GM06990 (cell line): Measurements from ENCODE around the gene FXYD2.

Source experiments
- DNase-seq: peaks from one replicate; pipeline ENCODE4 v3.0.0-alpha.2; 2011; ENCODE audit not compliant: insufficient read length; ENCODE audit errors: extremely low read depth
- H3K27me3 ChIP-seq: replicated peaks from 2 replicates; pipeline ENCODE4 v1.6.0; 2011; ENCODE audit warnings: low read length; ENCODE audit not compliant: control insufficient read depth, insufficient read depth
- H3K36me3 ChIP-seq: 2 replicates; pipeline ENCODE4 v1.5.1; 2011; ENCODE audit warnings: low read length; ENCODE audit not compliant: control insufficient read depth, insufficient read depth
- H3K4me3 ChIP-seq: replicated peaks from 2 replicates; pipeline ENCODE4 v1.5.1; 2011; ENCODE audit warnings: low read depth, mild to moderate bottlenecking, control low read depth, low read length
- CTCF ChIP-seq: IDR thresholded peaks from 2 replicates; pipeline ENCODE4 v1.5.1; 2011; ENCODE audit warnings: low read length, control low read depth, mild to moderate bottlenecking, inconsistent platforms; ENCODE audit not compliant: insufficient read depth, poor library complexity, severe bottlenecking

FXYD2 gene

GRCh38 chr11:117771841-117772240, 52.7 kb downstream of the FXYD2 start:
- no peak for TF ChIP-seq CTCF
- H3K27me3 ChIP-seq: peaks cover 4% of the 10 kb centered on the region
- DNase-seq: no peak

GRCh38 chr11:117771197-117771596, 53.3 kb downstream of the FXYD2 start:
- no peak for TF ChIP-seq CTCF
- Histone ChIP-seq H3K36me3 (no peaks in the 10 kb centered on the region), H3K27me3 (peaks cover 3% of the 10 kb centered on the region; the same call in 1 of the 2 replicates), H3K4me3 (no peak overlapping the region)
- no peak for DNase-seq

More at GRCh38 chr11:117771841-117772240, 52.7 kb downstream of the FXYD2 start:
- Histone ChIP-seq H3K4me3 (no peak overlapping the region), H3K36me3 (no peaks in the 10 kb centered on the region)

- DNase-seq: no peak
- no peak overlapping the region for H3K4me3 ChIP-seq
- peaks cover 3% of the 10 kb centered on the region; the same call in 1 of the 2 replicates for H3K27me3 ChIP-seq
- no peaks in the 10 kb centered on the region for H3K36me3 ChIP-seq
- TF ChIP-seq CTCF: no peak
Observed at GRCh38 chr11:117770061-117770460, 54.5 kb downstream of the FXYD2 start.
